Measurements from ENCODE around the gene AGAP3. TPM values are rescaled to one million over a fixed set of nuclear protein-coding genes. Genes with fewer than 3 reads are reported as not detected.

AGAP3 gene
- total and polyA plus RNA-seq, 2 of the 4 experiments (the other 2 are of a cell fraction) = 35.3 to 93.9 TPM

GRCh38 chr7:151062399-151063211 is 23.7 kb upstream of the AGAP3 start:
- dilution Hi-C loops (cut with HindIII; ENCODE audit: low sequenced_read_pairs, unreplicated experiment) = no loop called here
- CTCF ChIA-PET = no interaction called here

More at GRCh38 chr7:151062399-151063211, 23.7 kb upstream of the AGAP3 start:
- peak overlapping the region; percentile 89 for H3K4ac ChIP-seq (ENCODE audit: low read depth, low read length)
- ATAC-seq (ENCODE audit: low read depth) (peak; percentile 28), DNase-seq (peak; percentile 76)
- no peaks in the 10 kb centered on the region for H3K27me3 ChIP-seq (ENCODE audit: control insufficient read depth, insufficient read depth, low read length)
- H2AK9ac ChIP-seq (replicated peaks; ENCODE audit: low read depth, low read length, poor library complexity) = peak overlapping the region; percentile 97
- peaks cover 24 to 66% of the 10 kb centered on the region in 2 experiments for H3K79me1 ChIP-seq (ENCODE audit: low read depth in 1 of 2, low read length in 2 of 2)
- H2BK20ac ChIP-seq (ENCODE audit: low read depth, low read length) = no peak overlapping the region; the same call in 1 of the 2 replicates
- no TSS peak for BruUV-seq (replicated peaks)
- H2AK5ac ChIP-seq (ENCODE audit: low read depth, low read length) = peak overlapping the region; percentile 94
- peak overlapping the region; percentile 58 for H2AFZ ChIP-seq (replicated peaks; ENCODE audit: low read length, poor library complexity)
- H3K9me3 ChIP-seq (ENCODE audit: control insufficient read depth, insufficient read depth, low read length) = no peaks in the 10 kb centered on the region
- peaks cover 12% of the 10 kb centered on the region; the same call in 1 of the 2 replicates for H3K9me1 ChIP-seq (ENCODE audit: insufficient read depth, low read length)
- H2BK120ac ChIP-seq (ENCODE audit: low read depth, low read length) = peak overlapping the region; percentile 26; the same call in 1 of the 2 replicates
- no peak overlapping the region; the same call in 2 of the 3 replicates for H2BK15ac ChIP-seq (ENCODE audit: low read depth, low read length)
- peaks cover 31% of the 10 kb centered on the region for H3K36me3 ChIP-seq (ENCODE audit: control insufficient read depth, insufficient read depth, low read length)
- in situ Hi-C loops (cut with MboI; ENCODE audit: low sequenced_read_pairs) = no loop called here
- 0% methylated on average over 2 of the region's 43 CpGs; no CpG with 5 or more reads in 1 of the 2 experiments for WGBS, 2 experiments (ENCODE audit: extremely low coverage in 2 of 2, insufficient read length in 1 of 2)
- peaks cover 39% of the 10 kb centered on the region for H3K4me1 ChIP-seq (ENCODE audit: control insufficient read depth, insufficient read depth, low read length)
- H3K4me2 ChIP-seq (ENCODE audit: low read depth, low read length) = peak overlapping the region; percentile 62; the same call in 1 of the 2 replicates
- POLR2A ChIA-PET (ENCODE audit: unreplicated experiment) = interaction anchor here (0.6 kb wide), 1 partner anchor 19 kb away, joined by 3 read pairs; no protein-coding TSS in a partner anchor
- intact Hi-C loops (cut with micrococcal nuclease) = no loop called here
- no peak overlapping the region for H3K4me3 ChIP-seq (ENCODE audit: insufficient read depth, low read depth, low read length)
- peaks cover 32% of the 10 kb centered on the region for H4K20me1 ChIP-seq (ENCODE audit: insufficient read depth, low read length)
- peak overlapping the region; percentile 51 for H2BK5ac ChIP-seq (ENCODE audit: low read depth, low read length, poor library complexity, severe bottlenecking)
- H3K18ac ChIP-seq (ENCODE audit: low read depth, low read length) = no peak overlapping the region
- no peak overlapping the region for H3K56ac ChIP-seq (ENCODE audit: extremely low read depth, insufficient read depth, low read length)
- peak overlapping the region; percentile 60 for H4K91ac ChIP-seq (ENCODE audit: insufficient read depth, low read depth, low read length)
- no peak overlapping the region for H3K9ac ChIP-seq (ENCODE audit: low read depth, low read length)
- no peak overlapping the region for H3K23ac ChIP-seq (ENCODE audit: low read depth, low read length)
- TF ChIP-seq USF2 (IDR thresholded peaks at IDR 0.05; ENCODE audit: low read depth, low read length) (peak; percentile 95), POLR2A (IDR thresholded peaks at IDR 0.05; ENCODE audit: low read depth, low read length) (peak; percentile 58), MAZ (IDR thresholded peaks at IDR 0.05; ENCODE audit: borderline replicate concordance, low read depth, low read length) (peak; percentile 86), MXI1 (IDR thresholded peaks at IDR 0.05; ENCODE audit: borderline replicate concordance, low read depth, low read length) (peak; percentile 86), RFX5 (IDR thresholded peaks at IDR 0.05; ENCODE audit: low read depth, low read length) (no peak), CEBPB (IDR thresholded peaks at IDR 0.05; ENCODE audit: low read depth, low read length) (no peak), BHLHE40 (IDR thresholded peaks at IDR 0.05; ENCODE audit: low read depth, low read length) (peak; percentile 12; the same call in 1 of the 2 replicates), ELK1 (IDR thresholded peaks at IDR 0.05; ENCODE audit: borderline replicate concordance, low read depth, low read length) (no peak), NFE2L2 (IDR thresholded peaks at IDR 0.05; ENCODE audit: low read depth, low read length) (peak; percentile 14; the same call in 1 of the 2 replicates)
- H4K8ac ChIP-seq (ENCODE audit: low read depth in 2 of 2, low read length in 2 of 2) = no peak overlapping the region
- 0 out of 2 replicates have a peak overlapping the region, but pooled peaks have one; percentile 47 for H3K14ac ChIP-seq (replicated peaks; ENCODE audit: low read depth, low read length)
- no peak overlapping the region for H4K5ac ChIP-seq (ENCODE audit: low read depth, low read length)
- peak overlapping the region; percentile 52 for H3K27ac ChIP-seq (ENCODE audit: insufficient read depth, low read length)
